Cortex of kidney (tissue), 1 donor: ENCODE measurements around the gene CASTOR2.
"Not testable (repeated sequence)": the region's sequence is repeated elsewhere in the genome, so short reads cannot be mapped to it uniquely, and the experiment has no call there.

Source experiments
- DNase-seq: peaks from one replicate; lab custom pipeline; 2025; lab: John Stamatoyannopoulos, UW

The CASTOR2 gene

DNA sequence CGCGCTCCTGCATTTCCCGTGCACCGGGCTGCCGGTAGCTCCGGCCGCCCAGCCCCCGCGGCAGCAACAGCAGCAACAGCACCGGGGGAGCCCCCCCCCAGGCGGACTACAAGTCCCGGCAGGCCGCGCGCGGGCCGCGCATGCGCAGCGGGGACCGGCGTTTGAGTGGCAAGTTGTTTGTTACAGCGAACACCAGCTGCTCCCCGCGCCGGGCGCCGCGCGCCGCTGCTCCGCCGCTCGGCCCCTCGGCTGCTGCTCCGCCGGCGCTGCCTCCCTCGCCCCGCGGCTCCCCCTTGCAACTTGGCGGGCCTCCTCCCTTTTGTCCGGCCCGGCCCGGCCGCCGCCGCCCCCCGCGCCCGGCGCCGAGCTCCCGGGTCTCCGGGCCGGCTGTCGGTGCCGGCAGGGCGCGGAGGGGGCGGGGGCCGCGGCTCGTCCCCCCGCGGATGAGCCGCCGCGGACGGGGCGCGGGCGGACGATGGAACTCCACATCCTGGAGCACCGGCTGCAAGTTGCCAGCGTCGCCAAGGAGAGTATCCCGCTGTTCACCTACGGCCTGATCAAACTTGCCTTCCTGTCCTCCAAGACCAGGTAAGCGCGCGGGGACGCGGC is at the start of gene CASTOR2:
CASTOR2 (plus strand) TSS at position 195 of the 609 bp plus-strand sequence; CDS start at position 476, 281 bp downstream.
- DNase-seq, result not testable (repeated sequence)

GRCh38 chr7:74922321-74922890 is 42.1 kb upstream of the CASTOR2 start:
- DNase-seq, result not testable (repeated sequence)

GRCh38 chr7:74923644-74924043 is 40.9 kb upstream of the CASTOR2 start:
- DNase-seq, result not testable (repeated sequence)

GRCh38 chr7:74926968-74927367 is 37.5 kb upstream of the CASTOR2 start:
- not testable (repeated sequence) for DNase-seq

- not testable (repeated sequence) for DNase-seq
Measured at GRCh38 chr7:74931563-74932328, 32.8 kb upstream of the CASTOR2 start.

DNA sequence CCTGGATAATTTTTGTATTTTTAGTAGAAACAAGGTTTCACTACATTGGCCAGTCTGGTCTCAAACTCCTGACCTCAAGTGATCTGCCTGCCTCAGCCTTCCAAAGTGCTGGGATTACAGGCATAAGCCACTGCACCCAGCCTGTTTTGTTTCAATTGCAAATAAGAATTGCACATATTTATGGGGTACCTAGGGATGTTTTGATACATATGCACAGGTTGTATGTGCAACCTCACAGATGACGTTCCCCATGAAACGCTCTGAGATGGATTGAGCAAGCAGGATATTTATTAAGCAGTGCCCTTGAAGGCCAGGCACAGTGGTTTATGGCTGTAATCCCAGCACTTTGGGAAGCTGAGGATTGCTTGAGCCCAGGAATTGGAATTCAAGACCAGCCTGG is 25.1 kb upstream of the CASTOR2 start:
- not testable (repeated sequence) for DNase-seq

DNA sequence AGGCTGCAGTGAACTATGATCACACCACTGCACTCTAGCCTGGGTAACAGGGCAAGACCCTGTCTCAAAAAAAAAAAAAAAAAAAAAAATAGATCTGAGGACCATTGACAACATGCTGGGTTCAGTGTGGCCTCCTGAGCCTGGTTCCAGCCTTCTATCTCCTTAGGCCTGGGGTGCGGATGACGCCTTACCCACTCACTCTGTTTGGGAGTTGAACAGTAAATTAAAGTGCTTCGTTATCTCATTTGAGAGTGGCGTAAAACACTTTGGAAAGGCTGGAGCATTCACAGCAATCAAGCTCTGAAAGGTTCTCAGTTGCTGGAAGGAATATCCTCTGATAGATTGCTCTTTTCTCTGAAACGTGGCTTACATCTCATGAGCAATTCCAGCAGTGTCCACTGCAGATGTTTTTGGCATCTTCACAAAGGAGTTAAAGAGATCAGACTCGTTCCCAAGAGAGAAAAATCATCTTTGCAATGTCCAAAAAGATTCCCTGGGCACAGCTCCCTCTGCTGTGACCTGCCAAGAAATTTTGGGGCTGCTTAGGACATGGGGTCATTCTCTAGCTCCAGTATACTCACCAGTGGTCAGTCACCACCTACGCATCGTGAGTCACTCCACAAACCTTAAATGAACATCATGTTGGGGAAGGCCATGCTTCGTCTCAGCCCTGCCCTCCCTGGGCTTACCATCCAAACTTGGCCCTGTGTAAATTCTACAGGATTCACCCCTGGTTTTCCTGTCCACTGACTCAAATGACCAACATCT is 23.0 kb upstream of the CASTOR2 start:
- DNase-seq, result not testable (repeated sequence)

GRCh38 chr7:74943923-74944322 is 20.6 kb upstream of the CASTOR2 start:
- not testable (repeated sequence) for DNase-seq

DNA sequence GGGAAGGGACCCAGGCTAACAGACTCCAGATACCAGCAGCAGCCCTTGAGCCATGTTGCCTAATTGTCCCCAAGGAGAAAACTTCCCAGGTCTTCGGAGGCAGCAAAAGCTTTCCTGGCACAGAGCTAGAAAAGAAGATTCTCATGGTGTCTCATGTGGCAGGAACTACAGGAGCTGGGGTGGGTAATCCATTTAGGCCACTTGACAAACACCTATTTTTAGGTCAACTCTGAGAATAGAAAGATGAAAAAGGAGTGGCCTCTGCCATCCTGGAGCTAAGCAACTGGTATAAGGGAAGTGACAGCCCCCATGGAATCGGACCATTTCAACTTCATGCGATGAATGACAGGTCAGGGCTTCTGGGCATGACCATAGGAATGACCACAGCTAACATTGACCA is 16.8 kb upstream of the CASTOR2 start:
- DNase-seq, result not testable (repeated sequence)

GRCh38 chr7:74953774-74954173 is 10.7 kb upstream of the CASTOR2 start:
- not testable (repeated sequence) for DNase-seq

- DNase-seq, result not testable (repeated sequence)
Measured at GRCh38 chr7:74958328-74958727, 6.2 kb upstream of the CASTOR2 start.

- not testable (repeated sequence) for DNase-seq
Measured at GRCh38 chr7:74963704-74964510, 598 bp upstream of the CASTOR2 start.

DNA sequence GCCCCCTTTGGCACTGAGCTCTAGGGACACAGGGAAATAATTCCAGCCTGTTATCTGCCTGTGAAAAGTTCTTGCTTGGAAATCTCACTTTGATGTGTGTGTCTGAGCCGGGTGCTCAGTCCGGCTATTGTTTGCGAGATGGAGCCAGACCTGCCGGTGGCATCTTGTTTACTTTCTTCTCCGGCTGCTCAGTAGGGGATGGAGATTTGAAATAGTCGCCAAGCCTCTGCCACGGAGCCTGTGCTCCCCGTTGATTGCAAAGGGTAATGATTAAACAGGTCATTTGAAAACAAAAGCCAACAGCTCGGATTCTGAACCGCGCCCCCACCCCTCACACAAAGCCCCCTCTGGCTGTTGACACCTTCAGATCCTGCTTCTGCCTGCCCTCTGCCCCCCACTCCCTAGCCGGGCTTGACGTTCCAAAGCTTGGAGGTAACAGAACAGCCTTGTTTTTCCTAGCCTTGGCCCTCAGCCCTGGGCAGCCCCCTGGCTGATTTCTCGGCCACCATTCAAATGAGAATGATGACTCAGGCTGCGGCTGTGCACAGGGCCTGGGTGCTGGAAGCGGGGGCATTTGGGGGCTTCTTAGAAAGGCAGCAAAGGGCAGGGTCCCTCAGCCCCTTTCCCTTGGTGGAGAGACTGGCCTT is 1.8 kb downstream of the CASTOR2 start:
- DNase-seq, result not testable (repeated sequence)

GRCh38 chr7:74966909-74967308 is 2.4 kb downstream of the CASTOR2 start:
- not testable (repeated sequence) for DNase-seq

GRCh38 chr7:74971431-74971830 is 6.9 kb downstream of the CASTOR2 start:
- not testable (repeated sequence) for DNase-seq

DNA sequence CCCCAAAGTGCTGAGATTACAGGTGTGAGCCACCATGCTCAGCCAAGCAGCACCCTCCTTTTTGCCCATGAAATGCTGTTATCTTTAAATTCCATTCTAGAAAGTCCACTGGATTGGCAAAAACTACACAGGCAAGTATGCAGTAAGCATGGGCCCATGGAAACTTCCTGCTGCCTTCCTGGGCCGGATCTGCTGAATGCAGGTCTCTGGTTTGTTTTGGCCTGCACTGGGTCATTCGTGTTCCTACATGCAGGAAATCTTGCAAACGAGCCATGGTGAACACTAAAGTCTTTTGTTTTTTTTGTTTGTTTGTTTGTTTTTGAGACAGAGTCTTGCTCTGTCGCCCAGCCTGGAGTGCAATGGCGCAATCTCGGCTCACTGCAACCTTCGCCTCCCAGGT is 7.9 kb downstream of the CASTOR2 start:
- not testable (repeated sequence) for DNase-seq

DNA sequence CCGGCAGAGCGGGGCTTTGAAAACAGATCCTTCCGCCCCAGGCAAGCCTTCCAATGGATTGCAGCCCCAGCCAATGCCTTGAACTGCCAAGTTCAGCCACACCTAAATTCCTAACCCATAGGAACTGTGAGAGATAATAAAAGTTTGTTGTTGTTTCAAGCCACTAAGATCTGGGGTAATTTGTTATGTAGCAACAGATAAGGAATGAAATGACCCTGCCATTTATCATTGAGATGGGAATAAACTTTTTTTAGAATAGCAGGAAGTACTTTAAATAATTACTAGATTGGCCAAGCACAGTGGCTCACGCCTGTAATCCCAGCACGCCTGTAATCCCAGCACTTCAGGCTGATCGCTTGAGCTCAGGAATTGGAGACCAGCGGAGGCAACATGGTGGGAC is 11.5 kb downstream of the CASTOR2 start:
- not testable (repeated sequence) for DNase-seq

DNA sequence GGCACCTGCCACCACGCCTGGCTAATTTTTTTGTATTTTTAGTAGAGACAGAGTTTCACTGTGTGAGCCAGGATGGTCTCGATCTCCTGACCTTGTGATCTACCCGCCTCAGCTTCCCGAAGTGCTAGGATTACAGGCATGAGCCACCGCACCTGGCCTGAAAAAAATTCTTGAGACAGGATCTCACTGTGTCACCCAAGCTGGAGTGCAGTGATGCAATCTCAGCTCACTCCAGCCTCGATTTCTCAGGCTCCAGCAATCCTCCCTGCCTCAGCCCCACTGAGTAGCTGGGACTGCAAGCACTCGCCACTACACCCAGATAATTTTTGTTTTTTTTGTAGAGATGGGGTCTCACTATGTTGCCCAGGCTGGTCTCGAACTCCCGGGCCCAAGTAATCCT is 13.0 kb downstream of the CASTOR2 start:
- not testable (repeated sequence) for DNase-seq

GRCh38 chr7:74988436-74988835 is 23.9 kb downstream of the CASTOR2 start:
- DNase-seq, result not testable (repeated sequence)

GRCh38 chr7:74993121-74993520 is 28.6 kb downstream of the CASTOR2 start:
- DNase-seq, result no peak
